ENCODE data around the gene BAIAP3.
"Not testable (repeated sequence)": the region's sequence is repeated elsewhere in the genome, so short reads cannot be mapped to it uniquely, and the experiment has no call there.

BAIAP3 gene

DNA sequence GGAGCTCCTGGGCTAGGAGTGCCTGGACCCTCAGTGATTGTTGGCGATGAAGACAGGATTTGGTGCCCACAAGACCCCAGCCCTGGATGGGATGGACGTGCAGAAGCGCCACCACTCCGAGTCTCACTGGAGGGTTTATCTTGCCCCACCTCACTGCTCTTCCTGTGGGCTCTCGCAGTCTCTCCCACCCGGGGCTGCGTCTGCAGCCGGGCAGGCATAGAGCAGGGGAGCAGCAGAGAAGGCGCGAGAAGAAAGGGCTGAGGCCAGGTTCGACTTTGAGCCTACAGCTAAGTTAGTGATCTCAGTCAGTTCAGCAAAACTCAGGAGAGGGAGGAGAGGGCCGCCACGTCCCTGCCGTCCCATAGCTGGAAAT lies 17.4 kb upstream of the BAIAP3 start:
- DNase-seq = no peak

- DNase-seq = no peak
Observed at GRCh38 chr16:1317479-1318267, 15.8 kb upstream of the BAIAP3 start.

DNA sequence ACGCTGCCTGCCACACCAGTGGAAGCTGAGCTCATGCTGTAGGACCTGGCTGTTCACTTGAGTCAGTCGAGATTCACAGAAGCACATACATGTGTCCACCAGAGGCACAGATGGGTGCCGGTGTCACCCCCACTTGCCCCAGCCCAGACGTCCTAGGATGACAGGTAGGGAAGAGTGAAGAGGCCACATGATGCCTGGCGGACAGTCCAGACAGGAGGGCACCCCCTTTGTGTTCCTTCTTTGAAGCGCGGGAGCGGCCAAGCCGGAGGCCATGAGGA lies 15.2 kb upstream of the BAIAP3 start:
- no peak for DNase-seq

DNA sequence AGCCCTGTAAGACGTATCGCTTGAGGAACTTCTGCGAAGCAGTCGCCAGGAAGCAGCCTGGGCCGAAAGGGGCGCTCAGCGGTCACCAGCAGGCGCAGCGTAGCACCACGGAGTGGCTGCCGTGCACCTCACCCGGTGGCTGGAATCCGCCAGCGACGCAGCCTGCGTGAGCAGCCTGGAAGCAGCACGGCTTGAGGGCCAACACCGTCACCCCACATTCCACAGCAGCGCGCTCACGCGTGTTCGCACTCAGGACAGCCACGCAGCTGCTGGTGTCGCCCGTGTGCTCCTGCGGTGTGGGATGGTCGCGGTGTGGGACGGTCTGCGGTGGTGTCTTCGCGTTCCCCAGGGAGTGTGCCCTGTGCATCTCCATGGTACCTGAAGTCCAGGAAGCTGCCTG lies 14.4 kb upstream of the BAIAP3 start:
- DNase-seq = no peak

GRCh38 chr16:1320097-1320496 lies 13.3 kb upstream of the BAIAP3 start:
- no peak for DNase-seq

DNA sequence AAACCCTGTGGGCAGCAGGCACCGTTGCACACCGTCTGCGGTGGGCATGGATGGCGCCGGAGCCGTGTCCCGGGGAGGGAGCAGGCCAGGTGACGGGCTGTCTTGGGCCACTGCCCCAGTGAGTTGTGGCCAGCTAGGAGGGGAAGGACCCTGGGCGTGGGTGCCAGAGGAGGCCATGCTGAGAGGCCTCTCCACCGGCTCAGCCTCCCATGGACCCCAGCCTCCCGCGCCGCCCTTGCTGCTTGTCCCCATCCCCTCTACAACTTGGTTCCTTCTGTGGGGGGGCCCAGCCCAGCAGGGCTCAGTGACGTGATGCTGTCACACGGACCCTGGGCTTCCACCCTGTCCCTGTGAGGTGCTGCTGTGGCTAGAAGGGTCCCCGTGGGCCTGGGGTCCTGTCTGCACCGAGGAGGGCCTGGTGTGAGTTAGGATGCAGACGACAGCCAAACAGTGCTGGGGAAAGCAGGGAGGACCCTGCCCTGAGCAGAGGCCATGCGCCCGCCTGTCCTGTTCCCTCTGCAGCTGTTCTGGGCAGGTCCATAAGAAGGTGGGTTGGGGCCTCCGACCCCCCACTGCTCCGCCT lies 12.7 kb upstream of the BAIAP3 start:
- no peak for DNase-seq

GRCh38 chr16:1322407-1322806 lies 11.0 kb upstream of the BAIAP3 start:
- no peak for DNase-seq

- DNase-seq = no peak
Observed at GRCh38 chr16:1323296-1324239, 9.9 kb upstream of the BAIAP3 start.

GRCh38 chr16:1324286-1324826 lies 9.1 kb upstream of the BAIAP3 start:
- no peak for DNase-seq

GRCh38 chr16:1325261-1325660 lies 8.2 kb upstream of the BAIAP3 start:
- no peak for DNase-seq

DNA sequence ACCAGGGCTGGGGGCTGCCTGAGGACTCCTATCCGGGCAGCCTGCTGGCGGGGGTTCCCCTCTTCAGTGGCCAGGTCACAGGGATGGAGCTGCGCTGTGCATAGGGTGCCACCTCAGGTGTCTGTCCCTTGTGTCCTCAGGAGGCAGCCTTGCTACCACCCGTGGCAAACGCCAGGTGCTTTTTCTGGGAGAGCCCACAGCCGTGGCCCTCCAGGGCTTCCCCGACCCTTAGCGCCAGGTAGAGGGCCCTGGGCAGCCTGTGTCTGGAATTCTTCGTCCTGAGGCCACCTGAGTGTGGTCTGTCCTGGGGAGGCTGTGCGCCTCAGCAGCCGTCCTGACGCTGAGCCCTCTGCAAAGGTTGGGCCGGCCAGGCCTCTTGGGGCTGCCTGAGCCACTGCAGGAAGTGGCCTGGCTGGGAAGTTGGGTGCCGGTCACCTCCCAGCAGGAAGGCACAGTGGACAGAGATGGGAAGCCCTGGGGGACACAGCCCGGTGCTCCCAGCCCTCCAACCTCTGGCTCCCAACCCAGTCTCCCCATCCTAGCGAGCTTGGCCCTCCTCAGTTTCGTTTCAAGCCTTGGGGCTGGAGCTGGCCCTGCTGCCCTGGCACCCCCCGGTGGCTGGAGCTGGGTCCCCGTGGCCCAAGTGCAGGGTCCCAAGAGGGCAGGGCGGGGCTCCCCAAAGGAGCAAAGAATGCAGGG lies 7.6 kb upstream of the BAIAP3 start:
- DNase-seq = no peak

- no peak for DNase-seq
Observed at GRCh38 chr16:1326391-1326790, 7.1 kb upstream of the BAIAP3 start.

GRCh38 chr16:1326946-1327618 lies 6.4 kb upstream of the BAIAP3 start:
- no peak for DNase-seq

GRCh38 chr16:1327619-1327947 lies 5.9 kb upstream of the BAIAP3 start:
- no peak for DNase-seq

GRCh38 chr16:1328136-1328535 lies 5.3 kb upstream of the BAIAP3 start:
- DNase-seq = not testable (repeated sequence)

DNA sequence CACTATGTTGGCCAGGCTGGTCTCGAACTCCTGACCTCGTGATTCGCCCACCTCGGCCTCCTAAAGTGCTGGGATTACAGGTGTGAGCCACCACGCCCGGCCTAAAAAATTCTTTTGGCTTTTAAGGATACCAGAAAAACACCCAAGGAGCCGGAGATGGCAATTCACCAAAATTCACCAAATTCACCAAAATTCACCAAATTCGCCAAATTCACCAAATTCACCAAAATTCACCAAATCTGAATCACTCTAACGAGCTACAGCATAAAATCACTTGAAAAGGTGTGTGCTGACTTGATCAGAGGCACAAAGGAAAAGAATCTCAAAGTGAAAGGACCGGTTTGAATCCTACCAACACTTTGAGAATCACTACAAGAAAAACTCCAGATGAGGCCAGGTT lies 4.5 kb upstream of the BAIAP3 start:
- not testable (repeated sequence) for DNase-seq

- DNase-seq = no peak
Observed at GRCh38 chr16:1330260-1330914, 3.1 kb upstream of the BAIAP3 start.

DNA sequence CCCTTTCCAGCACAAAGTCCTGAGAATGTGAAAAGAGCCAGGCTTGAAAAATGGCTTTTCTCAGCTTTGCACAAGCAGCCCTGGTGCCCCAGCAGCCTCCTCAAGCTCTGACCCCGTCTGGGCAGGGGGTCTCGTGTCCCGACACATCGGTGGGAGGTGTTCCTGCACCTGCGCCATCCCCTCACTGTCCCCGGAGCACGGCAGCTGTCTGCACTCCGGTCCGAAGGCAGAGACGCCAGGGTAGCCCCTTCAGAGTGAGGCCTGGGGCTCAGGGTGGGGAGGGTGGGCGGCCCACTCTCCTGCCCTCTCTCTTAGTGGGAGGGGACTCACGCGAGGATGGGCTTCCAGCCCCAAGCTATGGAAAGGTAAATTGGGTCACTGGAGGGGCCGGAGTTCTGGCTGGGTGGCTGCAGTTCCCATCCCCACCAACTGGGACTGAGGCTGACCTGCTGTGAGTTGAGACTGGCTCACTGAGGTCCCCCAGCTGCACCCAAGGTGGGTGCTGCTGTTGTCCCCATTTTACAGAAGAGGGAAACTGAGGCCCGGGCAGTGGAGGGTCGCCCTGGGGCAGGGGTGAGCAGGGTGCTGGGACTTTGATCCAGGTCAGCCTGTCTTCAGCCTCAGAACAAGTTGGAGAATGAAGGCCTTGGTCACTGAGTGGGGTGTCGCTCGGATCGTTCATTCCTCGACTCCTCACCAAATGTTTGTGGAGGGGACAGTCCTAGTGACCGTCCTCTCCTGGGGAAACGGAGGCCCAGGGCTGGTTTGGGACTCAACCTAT lies 2.3 kb upstream of the BAIAP3 start:
- DNase-seq = no peak

- DNase-seq = peak; percentile 82
Observed at GRCh38 chr16:1331712-1332617, 1.5 kb upstream of the BAIAP3 start.

GRCh38 chr16:1332618-1333148 lies 762 bp upstream of the BAIAP3 start:
- DNase-seq = no peak
